RWPE1 (cell line): ENCODE measurements around the gene DOP1A.

Experiments
- CTCF ChIA-PET: fragments of 350-600 bp; sonication (Branson Sonifier 250); formaldehyde crosslinking; extraction: SDS; loops from one replicate; lab custom pipeline; 2021; lab: Yijun Ruan, JAX
- POLR2A ChIA-PET: fragments of 400-600 bp; formaldehyde crosslinking; extraction: SDS; loops from one replicate; lab custom pipeline; 2020; ENCODE audit warnings: antibody characterized with exemption; ENCODE audit not compliant: low non-redundant PET; lab: Yijun Ruan, JAX
- DNase-seq: peaks from one replicate; pipeline ENCODE4 v3.0.0; 2012; ENCODE audit warnings: low spot score
- H3K27ac ChIP-seq: fragments of 450-650 bp; 2 replicates; pipeline ENCODE4 v1.5.1; 2017
- CTCF ChIP-seq: fragments of 450-650 bp; conservative IDR thresholded peaks from 2 replicates; pipeline ENCODE4 v1.5.1; 2017; ENCODE audit warnings: low read depth, mild to moderate bottlenecking

Gene DOP1A

GRCh38 chr6:83062225-83062624, 5.2 kb upstream of the DOP1A start:
- TF ChIP-seq CTCF = no peak
- ChIA-PET CTCF (no interaction called here), POLR2A (no interaction called here)
- H3K27ac ChIP-seq = no peak overlapping the region
- DNase-seq = no peak

- peak within 1 kb of the TSS; percentile 55 for H3K27ac ChIP-seq
- peak; percentile 95 for TF ChIP-seq CTCF
- ChIA-PET CTCF (interaction anchor here (0.6 to 5.2 kb wide), 35 partner anchors 8 to 1236 kb away, joined by 3 to 32 read pairs (median 3); partner anchors contain the start of gene PRSS35), POLR2A (no interaction called here)
- DNase-seq = peak; percentile 84
Measured at GRCh38 chr6:83065511-83066192, 1.8 kb upstream of the DOP1A start, which contains the start of gene UBE3D. Gene UBE3D (minus strand): TSS chr6:83065841. CDS start chr6:83065718, 123 bp downstream.

GRCh38 chr6:83068616-83069015, 1.1 kb downstream of the DOP1A start:
- ChIA-PET POLR2A (no interaction called here), CTCF (interaction anchor here (0.6 to 5.2 kb wide), 3 partner anchors 13 to 370 kb away, joined by 3 to 32 read pairs (median 3); no protein-coding TSS in a partner anchor)
- DNase-seq = no peak
- H3K27ac ChIP-seq = no peak overlapping the region
- no peak for TF ChIP-seq CTCF

- POLR2A ChIA-PET = no interaction called here
- CTCF ChIA-PET = no interaction called here
- no peak overlapping the region for H3K27ac ChIP-seq
- DNase-seq = no peak
- no peak for TF ChIP-seq CTCF
Measured at GRCh38 chr6:83069633-83070032, 2.2 kb downstream of the DOP1A start.

- ChIA-PET POLR2A (no interaction called here), CTCF (no interaction called here)
- no peak for TF ChIP-seq CTCF
- peak overlapping the region; percentile 91 for H3K27ac ChIP-seq
- no peak for DNase-seq
Measured at GRCh38 chr6:83071023-83071422, 3.6 kb downstream of the DOP1A start.

- H3K27ac ChIP-seq = peak overlapping the region; percentile 91
- POLR2A ChIA-PET = no interaction called here
- DNase-seq = peak; percentile 56
- CTCF ChIA-PET = no interaction called here
- no peak for TF ChIP-seq CTCF
Measured at GRCh38 chr6:83071707-83072106, 4.2 kb downstream of the DOP1A start.
